Fibroblast of lung (primary cell): ENCODE results near the gene CCDC198.

Experiments
- EZH2 ChIP-seq: IDR thresholded peaks from 2 replicates; pipeline ENCODE4 v1.5.1; 2012; ENCODE audit warnings: low read length, control low read depth, mild to moderate bottlenecking; ENCODE audit errors: missing control alignments
- TF ChIP-seq, protein P1 (sequence below), 2 donors: IDR thresholded peaks in 1 of 2; conservative IDR thresholded peaks in 1 of 2; 1 replicate in 1 of 2; 2 replicates in 1 of 2; pipeline ENCODE4 v1.5.1; 2011 to 2012; ENCODE audit warnings: low read length in 2 of 2, control low read depth in 1 of 2, inconsistent platforms in 1 of 2, low read depth in 1 of 2, mild to moderate bottlenecking in 1 of 2

GRCh38 chr14:57486767-57487379, 6.8 kb downstream of the CCDC198 start:
- TF ChIP-seq, protein P1, sequence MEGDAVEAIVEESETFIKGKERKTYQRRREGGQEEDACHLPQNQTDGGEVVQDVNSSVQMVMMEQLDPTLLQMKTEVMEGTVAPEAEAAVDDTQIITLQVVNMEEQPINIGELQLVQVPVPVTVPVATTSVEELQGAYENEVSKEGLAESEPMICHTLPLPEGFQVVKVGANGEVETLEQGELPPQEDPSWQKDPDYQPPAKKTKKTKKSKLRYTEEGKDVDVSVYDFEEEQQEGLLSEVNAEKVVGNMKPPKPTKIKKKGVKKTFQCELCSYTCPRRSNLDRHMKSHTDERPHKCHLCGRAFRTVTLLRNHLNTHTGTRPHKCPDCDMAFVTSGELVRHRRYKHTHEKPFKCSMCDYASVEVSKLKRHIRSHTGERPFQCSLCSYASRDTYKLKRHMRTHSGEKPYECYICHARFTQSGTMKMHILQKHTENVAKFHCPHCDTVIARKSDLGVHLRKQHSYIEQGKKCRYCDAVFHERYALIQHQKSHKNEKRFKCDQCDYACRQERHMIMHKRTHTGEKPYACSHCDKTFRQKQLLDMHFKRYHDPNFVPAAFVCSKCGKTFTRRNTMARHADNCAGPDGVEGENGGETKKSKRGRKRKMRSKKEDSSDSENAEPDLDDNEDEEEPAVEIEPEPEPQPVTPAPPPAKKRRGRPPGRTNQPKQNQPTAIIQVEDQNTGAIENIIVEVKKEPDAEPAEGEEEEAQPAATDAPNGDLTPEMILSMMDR (conservative IDR thresholded peaks at IDR 0.05 in 1 of 2, IDR thresholded peaks at IDR 0.05 in 1 of 2; ENCODE audit: low read depth in 1 of 2, low read length in 2 of 2) = peak; percentile 66 to 75
- no peak for TF ChIP-seq EZH2
